PC-9 (cell line): Measurements from ENCODE around the gene RNF186. TPM values are rescaled to one million over a fixed set of nuclear protein-coding genes. Genes with fewer than 3 reads are reported as not detected.
"Not testable (repeated sequence)": the region's sequence is repeated elsewhere in the genome, so short reads cannot be mapped to it uniquely, and the experiment has no call there.

Experiments used
- BruUV-seq: library from RNA; stranded (reverse); fragments of 400-500 nt; replicated peaks from 2 replicates; lab custom pipeline; 2021; lab: Mats Ljungman, UMichigan
- CTCF ChIA-PET: fragments of 300-600 bp; sonication (Branson Sonifier 250); formaldehyde crosslinking; loops from one replicate; lab custom pipeline; 2022; ENCODE audit warnings: antibody characterized with exemption; lab: Charles Lee
- POLR2A ChIA-PET: fragments of 300-600 bp; sonication (Branson Sonifier 250); formaldehyde crosslinking; loops from one replicate; lab custom pipeline; 2022; ENCODE audit warnings: antibody characterized with exemption; ENCODE audit not compliant: unreplicated experiment; lab: Charles Lee
- DNase-seq, 2 experiments: peaks; one replicate each; pipeline versions ENCODE4 v3.0.0 to v3.0.0-alpha.2; 2015 to 2022; ENCODE audit warnings: mixed read lengths in 1 of 2
- H2AFZ ChIP-seq: fragments of 200-600 bp; sonication (generic); 2 replicates; pipeline ENCODE4 v1.8.1; 2017; ENCODE audit warnings: antibody characterized with exemption
- H3F3A ChIP-seq: fragments of 200-600 bp; sonication (generic); 2 replicates; pipeline ENCODE4 v1.8.1; 2017; ENCODE audit warnings: antibody characterized with exemption, mild to moderate bottlenecking, low read depth; ENCODE audit not compliant: insufficient read depth
- H3K27ac ChIP-seq: fragments of 200-600 bp; sonication (generic); 2 replicates; pipeline ENCODE4 v1.6.1; 2016; ENCODE audit warnings: mixed run types
- H3K27me3 ChIP-seq: fragments of 200-600 bp; sonication (generic); 2 replicates; pipeline ENCODE4 v1.6.1; 2016; ENCODE audit warnings: low read depth, mixed run types; ENCODE audit not compliant: insufficient read depth
- H3K36me3 ChIP-seq: fragments of 200-600 bp; sonication (generic); 2 replicates; pipeline ENCODE4 v1.6.1; 2016; ENCODE audit warnings: low read depth, mixed run types
- H3K4me1 ChIP-seq: fragments of 200-600 bp; sonication (generic); replicated peaks from 2 replicates; pipeline ENCODE4 v1.6.1; 2016; ENCODE audit warnings: mixed run types; ENCODE audit not compliant: insufficient read depth
- H3K4me2 ChIP-seq: fragments of 200-600 bp; sonication (generic); 2 replicates; pipeline ENCODE4 v1.6.1; 2017; ENCODE audit warnings: mixed run types
- H3K4me3 ChIP-seq: fragments of 200-600 bp; sonication (generic); 2 replicates; pipeline ENCODE4 v1.6.1; 2016; ENCODE audit warnings: mixed run types
- H3K79me2 ChIP-seq: fragments of 200-600 bp; sonication (generic); 2 replicates; pipeline ENCODE4 v1.6.1; 2017; ENCODE audit warnings: low read depth, mixed run types
- H3K9me2 ChIP-seq: fragments of 200-600 bp; sonication (generic); 2 replicates; pipeline ENCODE4 v1.8.1; 2017; ENCODE audit warnings: mild to moderate bottlenecking; ENCODE audit not compliant: insufficient read depth
- H3K9me3 ChIP-seq: fragments of 200-600 bp; sonication (generic); 2 replicates; pipeline ENCODE4 v1.8.1; 2016; ENCODE audit warnings: low read depth; ENCODE audit not compliant: insufficient read depth
- H4K20me1 ChIP-seq: fragments of 200-600 bp; sonication (generic); 2 replicates; pipeline ENCODE4 v1.8.1; 2017; ENCODE audit not compliant: insufficient read depth
- EZH2 ChIP-seq: fragments of 200-600 bp; sonication (generic); IDR thresholded peaks from 2 replicates; pipeline ENCODE4 v1.8.0; 2017; ENCODE audit warnings: antibody characterized with exemption, low read depth
- intact Hi-C: fragments of 100-400 bp; cut with micrococcal nuclease; formaldehyde crosslinking; loops from one replicate; pipeline ENCODE4 v1.10.0; 2022; ENCODE audit not compliant: unreplicated experiment
- total RNA-seq: library from RNA; stranded (reverse); gene quantifications from 2 replicates; pipeline ENCODE4 v1.2.3, GENCODE V29; 2021
- TF ChIP-seq, protein P1 (sequence below): fragments of 200-600 bp; sonication (generic); conservative IDR thresholded peaks from 2 replicates; pipeline ENCODE4 v1.6.1; 2017; ENCODE audit warnings: mixed run types, antibody characterized with exemption, mild to moderate bottlenecking, moderate library complexity

The RNF186 gene
- total RNA-seq, 1 experiment from 2014 or later, result not detected

DNA sequence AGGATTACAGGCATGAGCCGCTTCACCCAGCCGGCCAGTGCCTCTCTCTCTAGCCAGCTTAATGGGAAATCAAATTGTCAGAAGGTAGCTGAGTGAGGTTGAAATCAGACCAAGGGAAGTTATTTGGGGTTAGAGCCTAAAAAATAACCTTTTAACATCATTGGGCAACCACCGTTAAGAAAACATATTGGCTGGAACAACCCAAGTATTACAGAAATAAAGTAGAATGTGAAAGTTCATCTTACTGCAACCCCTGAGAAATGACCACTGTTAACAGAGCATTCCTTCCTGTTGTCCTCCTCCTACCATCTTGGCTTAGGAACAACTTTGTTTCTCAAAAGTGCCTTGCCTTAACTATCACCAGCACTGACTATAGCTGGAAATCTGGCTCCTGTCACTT is 3.2 kb upstream of the RNF186 start:
- Histone ChIP-seq H3K9me3 (no peaks in the 10 kb centered on the region), H2AFZ (no peak overlapping the region), H3K79me2 (no peaks in the 10 kb centered on the region), H3K9me2 (no peaks in the 10 kb centered on the region), H3K4me1 (no peaks in the 10 kb centered on the region), H3K27ac (no peak overlapping the region), H4K20me1 (no peaks in the 10 kb centered on the region), H3K4me2 (no peak overlapping the region), H3F3A (no peaks in the 10 kb centered on the region), H3K27me3 (no peaks in the 10 kb centered on the region), H3K4me3 (no peak overlapping the region), H3K36me3 (no peaks in the 10 kb centered on the region)
- ChIA-PET POLR2A (no interaction called here), CTCF (no interaction called here)
- DNase-seq, result no peak
- BruUV-seq, result no TSS peak
- intact Hi-C loops, result no loop called here
- TF ChIP-seq EZH2, result no peak
- TF ChIP-seq, protein P1, sequence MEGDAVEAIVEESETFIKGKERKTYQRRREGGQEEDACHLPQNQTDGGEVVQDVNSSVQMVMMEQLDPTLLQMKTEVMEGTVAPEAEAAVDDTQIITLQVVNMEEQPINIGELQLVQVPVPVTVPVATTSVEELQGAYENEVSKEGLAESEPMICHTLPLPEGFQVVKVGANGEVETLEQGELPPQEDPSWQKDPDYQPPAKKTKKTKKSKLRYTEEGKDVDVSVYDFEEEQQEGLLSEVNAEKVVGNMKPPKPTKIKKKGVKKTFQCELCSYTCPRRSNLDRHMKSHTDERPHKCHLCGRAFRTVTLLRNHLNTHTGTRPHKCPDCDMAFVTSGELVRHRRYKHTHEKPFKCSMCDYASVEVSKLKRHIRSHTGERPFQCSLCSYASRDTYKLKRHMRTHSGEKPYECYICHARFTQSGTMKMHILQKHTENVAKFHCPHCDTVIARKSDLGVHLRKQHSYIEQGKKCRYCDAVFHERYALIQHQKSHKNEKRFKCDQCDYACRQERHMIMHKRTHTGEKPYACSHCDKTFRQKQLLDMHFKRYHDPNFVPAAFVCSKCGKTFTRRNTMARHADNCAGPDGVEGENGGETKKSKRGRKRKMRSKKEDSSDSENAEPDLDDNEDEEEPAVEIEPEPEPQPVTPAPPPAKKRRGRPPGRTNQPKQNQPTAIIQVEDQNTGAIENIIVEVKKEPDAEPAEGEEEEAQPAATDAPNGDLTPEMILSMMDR, result no peak

DNA sequence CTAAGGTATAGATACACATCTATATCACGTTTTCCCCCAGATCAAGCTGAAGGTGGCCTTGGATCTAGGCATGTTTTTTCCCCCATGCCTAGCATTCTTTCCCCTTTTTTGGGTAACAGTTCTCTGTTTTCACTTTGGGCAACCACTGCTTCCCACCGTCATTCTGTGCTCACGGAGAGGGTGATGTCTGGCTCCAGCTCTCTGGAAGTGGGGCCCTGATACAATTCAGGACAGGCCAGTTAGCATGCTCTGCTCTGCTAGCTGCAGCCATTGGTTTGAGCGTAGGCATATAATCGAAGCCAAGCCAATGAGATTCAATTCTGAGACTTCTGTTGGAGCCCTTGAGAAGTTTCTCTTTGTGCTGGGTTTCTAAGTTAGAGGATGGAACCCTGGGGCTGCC is 2.1 kb upstream of the RNF186 start:
- H2AFZ ChIP-seq, result no peak overlapping the region
- no peaks in the 10 kb centered on the region for H3K36me3 ChIP-seq
- no peaks in the 10 kb centered on the region for H3K9me3 ChIP-seq
- no peak overlapping the region for H3K4me3 ChIP-seq
- H4K20me1 ChIP-seq, result no peaks in the 10 kb centered on the region
- no peaks in the 10 kb centered on the region for H3K4me1 ChIP-seq
- H3K79me2 ChIP-seq, result no peaks in the 10 kb centered on the region
- TF ChIP-seq, protein P1, result no peak
- TF ChIP-seq EZH2, result no peak
- POLR2A ChIA-PET, result no interaction called here
- no peaks in the 10 kb centered on the region for H3F3A ChIP-seq
- no peaks in the 10 kb centered on the region for H3K9me2 ChIP-seq
- no peak overlapping the region for H3K4me2 ChIP-seq
- intact Hi-C loops, result no loop called here
- H3K27me3 ChIP-seq, result no peaks in the 10 kb centered on the region
- CTCF ChIA-PET, result no interaction called here
- BruUV-seq, result no TSS peak
- DNase-seq, result no peak
- H3K27ac ChIP-seq, result no peak overlapping the region

DNA sequence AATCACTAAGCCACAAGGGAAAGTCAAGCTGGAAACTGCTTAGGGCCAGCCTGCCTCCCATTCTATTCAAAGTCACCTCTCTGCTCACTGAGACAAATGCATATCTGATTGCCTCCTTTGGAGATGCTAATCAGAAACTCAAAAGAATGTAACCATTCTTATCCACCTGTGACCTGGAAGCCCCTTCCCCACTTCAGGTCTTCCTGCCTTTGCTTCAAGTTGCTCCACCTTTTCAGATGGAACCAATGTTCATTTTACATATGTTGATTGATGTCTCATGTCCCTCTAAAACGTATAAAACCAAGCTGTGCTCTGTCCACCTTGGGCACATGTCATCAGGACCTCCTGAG is 1.6 kb upstream of the RNF186 start:
- POLR2A ChIA-PET, DNase-seq, CTCF ChIA-PET, H3K9me2 ChIP-seq, intact Hi-C loops, H3K27me3 ChIP-seq, H3K36me3 ChIP-seq, BruUV-seq, H4K20me1 ChIP-seq, H3K4me2 ChIP-seq, H3K4me1 ChIP-seq, H3K4me3 ChIP-seq, H3K79me2 ChIP-seq, H3F3A ChIP-seq, H2AFZ ChIP-seq, H3K9me3 ChIP-seq, H3K27ac ChIP-seq: not testable (repeated sequence)
